Neuronal stem cell (in vitro differentiated cells): Measurements from ENCODE around the gene MYL10.

ENCODE experiments used
- DNase-seq: peaks from one replicate; pipeline ENCODE4 v3.0.0-alpha.2; 2013; ENCODE audit warnings: low spot score
- H2AFZ ChIP-seq: one replicate; pipeline ENCODE4 v1.6.1; 2013; ENCODE audit warnings: mild to moderate bottlenecking, low read length, inconsistent platforms
- H2AK5ac ChIP-seq: 2 replicates; pipeline ENCODE4 v1.6.1; 2013; ENCODE audit warnings: low read depth, mild to moderate bottlenecking, inconsistent platforms, low read length, moderate library complexity, mixed read lengths
- H2BK120ac ChIP-seq: 2 replicates; pipeline ENCODE4 v1.6.1; 2013; ENCODE audit warnings: low read depth, mild to moderate bottlenecking, inconsistent platforms, low read length, moderate library complexity, mixed read lengths
- H2BK12ac ChIP-seq: one replicate; pipeline ENCODE4 v1.6.1; 2013; ENCODE audit warnings: low read length, inconsistent platforms
- H2BK15ac ChIP-seq: 2 replicates; pipeline ENCODE4 v1.6.1; 2013; ENCODE audit warnings: mild to moderate bottlenecking, low read length, inconsistent platforms, mixed read lengths
- H2BK5ac ChIP-seq: one replicate; pipeline ENCODE4 v1.6.1; 2013; ENCODE audit warnings: inconsistent platforms, mild to moderate bottlenecking, low read length, moderate library complexity
- H3K14ac ChIP-seq: one replicate; pipeline ENCODE4 v1.6.1; 2013; ENCODE audit warnings: low read length, inconsistent platforms
- H3K18ac ChIP-seq: 2 replicates; pipeline ENCODE4 v1.6.1; 2013; ENCODE audit warnings: low read length, inconsistent platforms
- H3K23ac ChIP-seq: 2 replicates; pipeline ENCODE4 v1.6.1; 2013; ENCODE audit warnings: low read depth, mild to moderate bottlenecking, mixed read lengths, low read length, inconsistent platforms; ENCODE audit not compliant: poor library complexity
- H3K27ac ChIP-seq: replicated peaks from 3 replicates; pipeline ENCODE4 v1.5.1; 2013; ENCODE audit warnings: low read length, inconsistent platforms
- H3K27me3 ChIP-seq, 3 experiments: 2 replicates each; pipeline ENCODE4 v1.6.1; 2013; ENCODE audit warnings: low read length in 3 of 3, mild to moderate bottlenecking in 2 of 3, inconsistent platforms in 1 of 3, low read depth in 1 of 3, mixed read lengths in 1 of 3, moderate library complexity in 1 of 3; ENCODE audit not compliant: control insufficient read depth in 3 of 3, insufficient read depth in 3 of 3
- H3K36me3 ChIP-seq, 2 donors: replicated peaks in 1 of 2; 2 replicates each; pipeline ENCODE4 v1.6.1; 2013; ENCODE audit warnings: low read length in 2 of 2; ENCODE audit not compliant: control insufficient read depth in 2 of 2, insufficient read depth in 2 of 2
- H3K4ac ChIP-seq: 2 replicates; pipeline ENCODE4 v1.6.1; 2013; ENCODE audit warnings: inconsistent platforms, mild to moderate bottlenecking, low read length, moderate library complexity
- H3K4me1 ChIP-seq, 2 donors: 1 replicate in 1 of 2; 2 replicates in 1 of 2; pipeline ENCODE4 v1.6.1; 2013; ENCODE audit warnings: low read length in 2 of 2, low read depth in 1 of 2; ENCODE audit not compliant: control insufficient read depth in 2 of 2, insufficient read depth in 1 of 2
- H3K4me2 ChIP-seq: one replicate; pipeline ENCODE4 v1.6.1; 2013; ENCODE audit warnings: mild to moderate bottlenecking, low read length, inconsistent platforms; ENCODE audit not compliant: insufficient read depth, poor library complexity, severe bottlenecking
- H3K4me3 ChIP-seq, 2 donors: 2 replicates each; pipeline ENCODE4 v1.5.1; 2013; ENCODE audit warnings: low read length in 2 of 2, mild to moderate bottlenecking in 2 of 2, inconsistent platforms in 1 of 2, moderate library complexity in 1 of 2
- H3K79me1 ChIP-seq: one replicate; pipeline ENCODE4 v1.6.1; 2013; ENCODE audit warnings: low read depth, mild to moderate bottlenecking, inconsistent platforms, low read length, moderate library complexity
- H3K9ac ChIP-seq: one replicate; pipeline ENCODE4 v1.6.1; 2013; ENCODE audit warnings: mild to moderate bottlenecking, low read depth, low read length, inconsistent platforms; ENCODE audit not compliant: poor library complexity
- H3K9me3 ChIP-seq, 2 donors: replicated peaks in 1 of 2; 2 replicates each; pipeline versions ENCODE3 to v1.6.1; 2013; ENCODE audit warnings: low read length in 2 of 2, mild to moderate bottlenecking in 2 of 2, inconsistent platforms in 1 of 2, low read depth in 1 of 2, mixed read lengths in 1 of 2, moderate library complexity in 1 of 2; ENCODE audit not compliant: control insufficient read depth in 2 of 2, insufficient read depth in 1 of 2
- H4K8ac ChIP-seq: one replicate; pipeline ENCODE4 v1.6.1; 2013; ENCODE audit warnings: low read depth, mild to moderate bottlenecking, inconsistent platforms, low read length, moderate library complexity
- H4K91ac ChIP-seq: one replicate; pipeline ENCODE4 v1.6.1; 2013; ENCODE audit warnings: low read length, low read depth, mild to moderate bottlenecking, inconsistent platforms; ENCODE audit not compliant: poor library complexity
- WGBS, 2 donors: extraction: QIAGEN DNeasy Blood & Tissue Kit; methylation state at CpG; one replicate each; pipeline ENCODE4 v1.1.7; 2013; ENCODE audit warnings: missing lambda C conversion rate in 2 of 2, mixed read lengths in 1 of 2; ENCODE audit not compliant: insufficient read length in 2 of 2, insufficient replicate concordance in 1 of 2; ENCODE audit errors: extremely low coverage in 2 of 2; 5-methylcytosine and 5-hydroxymethylcytosine counted together

Gene MYL10

GRCh38 chr7:101632641-101633040 lies 3.5 kb upstream of the MYL10 start:
- no peaks in the 10 kb centered on the region for H3K9me3 ChIP-seq
- H3K36me3 ChIP-seq = no peaks in the 10 kb centered on the region
- H3K4me3 ChIP-seq = no peak overlapping the region
- H3K14ac ChIP-seq = no peak overlapping the region
- H3K23ac ChIP-seq = no peak overlapping the region
- H2BK120ac ChIP-seq = no peak overlapping the region
- H2AFZ ChIP-seq = no peak overlapping the region
- peak overlapping the region; percentile 46 for H2AK5ac ChIP-seq
- no peak overlapping the region for H3K27ac ChIP-seq
- H3K4me2 ChIP-seq = no peak overlapping the region
- H2BK15ac ChIP-seq = no peak overlapping the region
- H4K91ac ChIP-seq = no peak overlapping the region
- H3K9ac ChIP-seq = no peak overlapping the region
- no peak for DNase-seq
- no peaks in the 10 kb centered on the region for H3K4me1 ChIP-seq
- H3K18ac ChIP-seq = no peak overlapping the region
- H2BK5ac ChIP-seq = no peak overlapping the region
- H4K8ac ChIP-seq = no peak overlapping the region
- no CpG with 5 or more reads among the region's 7 CpGs for WGBS, 2 donors
- no peak overlapping the region for H2BK12ac ChIP-seq
- H3K27me3 ChIP-seq = peaks cover 0 to 8% (median 0%) of the 10 kb centered on the region in 3 experiments
- H3K4ac ChIP-seq = no peak overlapping the region
- no peaks in the 10 kb centered on the region for H3K79me1 ChIP-seq

GRCh38 chr7:101631224-101631714 lies 2.2 kb upstream of the MYL10 start:
- H3K27ac ChIP-seq = no peak overlapping the region
- H3K27me3 ChIP-seq = peaks cover 0 to 10% (median 0%) of the 10 kb centered on the region in 3 experiments
- no peak overlapping the region for H3K14ac ChIP-seq
- H3K4me1 ChIP-seq = peaks cover 0 to under 1% of the 10 kb centered on the region in 2 donors
- no peak overlapping the region for H3K9ac ChIP-seq
- H3K4ac ChIP-seq = no peak overlapping the region
- H2BK120ac ChIP-seq = no peak overlapping the region
- H3K4me2 ChIP-seq = no peak overlapping the region
- H3K36me3 ChIP-seq = no peaks in the 10 kb centered on the region
- no peaks in the 10 kb centered on the region for H3K79me1 ChIP-seq
- no peak overlapping the region for H3K18ac ChIP-seq
- H3K23ac ChIP-seq = no peak overlapping the region
- no peak overlapping the region for H3K4me3 ChIP-seq
- DNase-seq = no peak
- no peak overlapping the region for H4K8ac ChIP-seq
- H2AK5ac ChIP-seq = no peak overlapping the region
- H2AFZ ChIP-seq = no peak overlapping the region
- H2BK15ac ChIP-seq = no peak overlapping the region
- H4K91ac ChIP-seq = no peak overlapping the region
- H3K9me3 ChIP-seq = no peaks in the 10 kb centered on the region
- no peak overlapping the region for H2BK12ac ChIP-seq
- no CpG with 5 or more reads among the region's 4 CpGs for WGBS, 2 donors
- H2BK5ac ChIP-seq = no peak overlapping the region

- H3K4me1 ChIP-seq = peaks cover 0 to 5% of the 10 kb centered on the region in 2 donors
- no peak overlapping the region for H2BK12ac ChIP-seq
- H3K4ac ChIP-seq = peak overlapping the region; percentile 89
- no peak overlapping the region for H3K4me2 ChIP-seq
- no peak overlapping the region for H3K27ac ChIP-seq
- H2AFZ ChIP-seq = peak overlapping the region; percentile 17
- H2AK5ac ChIP-seq = peak overlapping the region; percentile 8
- no peak for DNase-seq
- WGBS, 2 donors = no CpG with 5 or more reads among the region's 15 CpGs
- H3K14ac ChIP-seq = no peak overlapping the region
- H2BK15ac ChIP-seq = no peak overlapping the region
- peaks cover 0 to 13% (median 0%) of the 10 kb centered on the region in 3 experiments for H3K27me3 ChIP-seq
- H3K36me3 ChIP-seq = no peaks in the 10 kb centered on the region
- H4K91ac ChIP-seq = peak overlapping the region; percentile 64
- peak overlapping the region; percentile 17 for H3K23ac ChIP-seq
- no peak overlapping the region for H4K8ac ChIP-seq
- no peaks in the 10 kb centered on the region for H3K9me3 ChIP-seq
- H2BK5ac ChIP-seq = no peak overlapping the region
- no peaks in the 10 kb centered on the region for H3K79me1 ChIP-seq
- no peak overlapping the region for H2BK120ac ChIP-seq
- no peak overlapping the region for H3K9ac ChIP-seq
- no peak overlapping the region for H3K18ac ChIP-seq
- no peak overlapping the region for H3K4me3 ChIP-seq
These were observed 1.5 kb upstream of the MYL10 start for GRCh38 chr7:101630591-101630990.

GRCh38 chr7:101628522-101628921 lies 574 bp downstream of the MYL10 start:
- Histone ChIP-seq H3K4me2 (no peak overlapping the region), H2BK5ac (no peak overlapping the region), H2BK15ac (no peak overlapping the region), H3K36me3 (no peaks in the 10 kb centered on the region), H2AFZ (no peak overlapping the region), H3K4me3 (no peak overlapping the region), H3K4ac (no peak overlapping the region), H3K14ac (no peak overlapping the region), H3K4me1 (peaks cover 10 to 12% of the 10 kb centered on the region in 2 donors), H4K8ac (no peak overlapping the region), H4K91ac (no peak overlapping the region), H3K18ac (no peak overlapping the region), H3K9me3 (no peaks in the 10 kb centered on the region), H2AK5ac (peak overlapping the region; percentile 67), H3K27ac (no peak overlapping the region), H3K27me3 (peaks cover 0 to 26% (median 0%) of the 10 kb centered on the region in 3 experiments), H3K9ac (no peak overlapping the region), H3K79me1 (no peaks in the 10 kb centered on the region), H2BK120ac (no peak overlapping the region), H3K23ac (no peak overlapping the region), H2BK12ac (no peak overlapping the region)
- DNase-seq = no peak
- WGBS, 2 donors = no CpG with 5 or more reads among the region's 6 CpGs
